Measurements from ENCODE around the gene POM121L2. TPM values are rescaled to one million over a fixed set of nuclear protein-coding genes. Genes with fewer than 3 reads are reported as not detected.

POM121L2 gene
- total and polyA plus RNA-seq, 8 donors: 0.02 to 0.03 TPM; not detected in 6

- Histone ChIP-seq H3K27me3 (peaks cover 4 to 95% (median 44%) of the 10 kb centered on the region in 4 donors), H3K4me1 (no peaks in the 10 kb centered on the region), H3K9me3 (no peaks in the 10 kb centered on the region), H3K36me3 (no peaks in the 10 kb centered on the region), H3K27ac (no peak overlapping the region), H3K4me3 (no peak overlapping the region)
- intact Hi-C loops (cut with DNase I): no loop called here
- TF ChIP-seq, protein P1, sequence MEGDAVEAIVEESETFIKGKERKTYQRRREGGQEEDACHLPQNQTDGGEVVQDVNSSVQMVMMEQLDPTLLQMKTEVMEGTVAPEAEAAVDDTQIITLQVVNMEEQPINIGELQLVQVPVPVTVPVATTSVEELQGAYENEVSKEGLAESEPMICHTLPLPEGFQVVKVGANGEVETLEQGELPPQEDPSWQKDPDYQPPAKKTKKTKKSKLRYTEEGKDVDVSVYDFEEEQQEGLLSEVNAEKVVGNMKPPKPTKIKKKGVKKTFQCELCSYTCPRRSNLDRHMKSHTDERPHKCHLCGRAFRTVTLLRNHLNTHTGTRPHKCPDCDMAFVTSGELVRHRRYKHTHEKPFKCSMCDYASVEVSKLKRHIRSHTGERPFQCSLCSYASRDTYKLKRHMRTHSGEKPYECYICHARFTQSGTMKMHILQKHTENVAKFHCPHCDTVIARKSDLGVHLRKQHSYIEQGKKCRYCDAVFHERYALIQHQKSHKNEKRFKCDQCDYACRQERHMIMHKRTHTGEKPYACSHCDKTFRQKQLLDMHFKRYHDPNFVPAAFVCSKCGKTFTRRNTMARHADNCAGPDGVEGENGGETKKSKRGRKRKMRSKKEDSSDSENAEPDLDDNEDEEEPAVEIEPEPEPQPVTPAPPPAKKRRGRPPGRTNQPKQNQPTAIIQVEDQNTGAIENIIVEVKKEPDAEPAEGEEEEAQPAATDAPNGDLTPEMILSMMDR (IDR thresholded peaks at IDR 0.05): no peak
- FAIRE-seq (no peak), DNase-seq (no peak), ATAC-seq (no peak)
- WGBS, 2 donors: 10 to 12% methylated on average over 25 of the region's 25 CpGs
These were observed 21.8 kb downstream of the POM121L2 start for GRCh38 chr6:27290065-27290849.

GRCh38 chr6:27288136-27289044 is 23.7 kb downstream of the POM121L2 start:
- Histone ChIP-seq H3K4me3 (no peak overlapping the region), H3K36me3 (no peaks in the 10 kb centered on the region), H3K27ac (no peak overlapping the region), H3K27me3 (peaks cover 10 to 95% (median 36%) of the 10 kb centered on the region in 4 donors), H3K4me1 (no peaks in the 10 kb centered on the region), H3K9me3 (no peaks in the 10 kb centered on the region)
- FAIRE-seq (no peak), DNase-seq (no peak), ATAC-seq (no peak)
- TF ChIP-seq, protein P1 (IDR thresholded peaks at IDR 0.05): no peak
- intact Hi-C loops (cut with DNase I): no loop called here
- 8 to 9% methylated on average over 33 of the region's 33 CpGs for WGBS, 2 donors

DNA sequence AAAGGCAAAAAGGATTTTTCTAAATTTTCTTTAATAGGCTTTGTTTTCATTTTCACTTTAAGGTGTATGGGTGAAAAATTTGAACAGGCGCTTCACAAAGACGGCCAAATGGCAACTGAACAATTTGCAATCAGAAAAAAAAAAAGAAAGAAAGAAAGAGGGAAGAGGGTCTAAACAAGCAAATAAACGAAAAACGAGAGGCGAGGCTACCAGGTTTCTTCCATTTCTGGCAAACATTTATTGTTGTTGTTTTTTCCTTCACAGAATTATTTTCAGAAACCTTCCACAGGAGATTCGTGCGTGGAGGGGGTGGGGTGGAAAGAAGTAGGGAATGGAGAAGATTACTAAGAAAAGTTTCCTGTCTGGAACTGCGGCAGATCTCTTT is 24.3 kb downstream of the POM121L2 start:
- H3K27me3 ChIP-seq: peaks cover 14 to 95% (median 32%) of the 10 kb centered on the region in 4 donors
- ATAC-seq (no peak), FAIRE-seq (no peak), DNase-seq (no peak)
- no peaks in the 10 kb centered on the region for H3K4me1 ChIP-seq
- H3K9me3 ChIP-seq: no peaks in the 10 kb centered on the region
- H3K4me3 ChIP-seq: no peak overlapping the region
- 5 to 6% methylated on average over 8 of the region's 8 CpGs for whole genome bisulfite sequencing, 2 donors
- TF ChIP-seq, protein P1 (IDR thresholded peaks at IDR 0.05): no peak
- intact Hi-C loops (cut with DNase I): no loop called here
- H3K36me3 ChIP-seq: no peaks in the 10 kb centered on the region
- H3K27ac ChIP-seq: no peak overlapping the region

DNA sequence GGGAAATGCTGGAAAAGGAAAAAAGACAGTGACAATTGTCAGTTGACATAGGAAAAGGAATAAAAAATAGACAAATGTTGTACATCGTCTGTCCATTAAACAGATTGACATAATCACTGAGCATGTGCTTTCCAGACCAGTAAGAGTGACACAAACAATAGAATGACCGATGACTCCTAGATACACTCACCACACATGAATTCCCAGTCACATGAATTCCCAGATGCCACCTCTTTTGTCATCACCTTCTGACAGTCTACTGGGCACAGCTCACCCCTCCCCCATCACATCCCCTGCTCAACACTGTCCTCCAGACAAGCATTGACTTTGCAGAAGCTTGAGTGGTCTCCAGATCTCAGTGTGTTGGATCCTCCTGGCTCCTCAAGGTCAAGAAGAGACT is 25.9 kb downstream of the POM121L2 start:
- Histone ChIP-seq H3K27ac (no peak overlapping the region), H3K9me3 (no peaks in the 10 kb centered on the region), H3K27me3 (peaks cover 17 to 95% (median 32%) of the 10 kb centered on the region in 4 donors), H3K36me3 (no peaks in the 10 kb centered on the region), H3K4me1 (no peaks in the 10 kb centered on the region), H3K4me3 (no peak overlapping the region)
- no peak for ATAC-seq
- WGBS, 2 donors: 65 to 70% methylated on average over 2 of the region's 2 CpGs
- intact Hi-C loops (cut with DNase I): no loop called here
- TF ChIP-seq, protein P1 (IDR thresholded peaks at IDR 0.05): no peak
- DNase-seq: no peak
- no peak for FAIRE-seq
